ENCODE data around the gene TMEM187.

DNA sequence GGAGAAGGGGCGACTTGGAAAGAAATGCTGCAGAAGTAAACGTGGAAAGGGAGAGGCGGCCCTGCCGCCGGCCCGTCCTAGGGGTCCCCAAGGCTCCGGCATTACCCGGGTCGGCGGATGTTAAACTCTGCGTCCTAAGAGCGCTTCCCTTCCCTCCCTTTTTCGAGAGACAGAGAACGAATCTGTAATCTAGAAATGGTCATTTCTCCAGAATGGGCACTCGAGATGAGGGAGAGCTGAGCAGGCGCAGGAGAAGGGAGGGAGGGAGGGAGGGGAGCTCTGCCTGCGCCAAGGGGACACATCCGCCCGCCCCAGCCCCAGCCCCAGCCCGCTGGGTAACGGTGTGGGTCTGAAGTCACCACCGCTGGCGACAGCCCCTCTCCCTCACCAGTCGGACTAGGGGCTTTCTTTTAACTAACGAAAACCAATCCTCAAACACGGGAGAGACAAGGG is 2.6 kb upstream of the TMEM187 start:
- TF ChIP-seq, protein P1, sequence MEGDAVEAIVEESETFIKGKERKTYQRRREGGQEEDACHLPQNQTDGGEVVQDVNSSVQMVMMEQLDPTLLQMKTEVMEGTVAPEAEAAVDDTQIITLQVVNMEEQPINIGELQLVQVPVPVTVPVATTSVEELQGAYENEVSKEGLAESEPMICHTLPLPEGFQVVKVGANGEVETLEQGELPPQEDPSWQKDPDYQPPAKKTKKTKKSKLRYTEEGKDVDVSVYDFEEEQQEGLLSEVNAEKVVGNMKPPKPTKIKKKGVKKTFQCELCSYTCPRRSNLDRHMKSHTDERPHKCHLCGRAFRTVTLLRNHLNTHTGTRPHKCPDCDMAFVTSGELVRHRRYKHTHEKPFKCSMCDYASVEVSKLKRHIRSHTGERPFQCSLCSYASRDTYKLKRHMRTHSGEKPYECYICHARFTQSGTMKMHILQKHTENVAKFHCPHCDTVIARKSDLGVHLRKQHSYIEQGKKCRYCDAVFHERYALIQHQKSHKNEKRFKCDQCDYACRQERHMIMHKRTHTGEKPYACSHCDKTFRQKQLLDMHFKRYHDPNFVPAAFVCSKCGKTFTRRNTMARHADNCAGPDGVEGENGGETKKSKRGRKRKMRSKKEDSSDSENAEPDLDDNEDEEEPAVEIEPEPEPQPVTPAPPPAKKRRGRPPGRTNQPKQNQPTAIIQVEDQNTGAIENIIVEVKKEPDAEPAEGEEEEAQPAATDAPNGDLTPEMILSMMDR (IDR thresholded peaks at IDR 0.05): no peak
- TF ChIP-seq POLR2A (IDR thresholded peaks at IDR 0.05): peak in 1 of 2 donors; percentile 9

Measured in adrenal gland (tissue), 5 donors.